MV-4-11 (cell line): Measurements from ENCODE around the gene KNDC1.

Experiments used
- DNase-seq: peaks from one replicate; lab custom pipeline; 2025; lab: John Stamatoyannopoulos, UW

The KNDC1 gene

DNA sequence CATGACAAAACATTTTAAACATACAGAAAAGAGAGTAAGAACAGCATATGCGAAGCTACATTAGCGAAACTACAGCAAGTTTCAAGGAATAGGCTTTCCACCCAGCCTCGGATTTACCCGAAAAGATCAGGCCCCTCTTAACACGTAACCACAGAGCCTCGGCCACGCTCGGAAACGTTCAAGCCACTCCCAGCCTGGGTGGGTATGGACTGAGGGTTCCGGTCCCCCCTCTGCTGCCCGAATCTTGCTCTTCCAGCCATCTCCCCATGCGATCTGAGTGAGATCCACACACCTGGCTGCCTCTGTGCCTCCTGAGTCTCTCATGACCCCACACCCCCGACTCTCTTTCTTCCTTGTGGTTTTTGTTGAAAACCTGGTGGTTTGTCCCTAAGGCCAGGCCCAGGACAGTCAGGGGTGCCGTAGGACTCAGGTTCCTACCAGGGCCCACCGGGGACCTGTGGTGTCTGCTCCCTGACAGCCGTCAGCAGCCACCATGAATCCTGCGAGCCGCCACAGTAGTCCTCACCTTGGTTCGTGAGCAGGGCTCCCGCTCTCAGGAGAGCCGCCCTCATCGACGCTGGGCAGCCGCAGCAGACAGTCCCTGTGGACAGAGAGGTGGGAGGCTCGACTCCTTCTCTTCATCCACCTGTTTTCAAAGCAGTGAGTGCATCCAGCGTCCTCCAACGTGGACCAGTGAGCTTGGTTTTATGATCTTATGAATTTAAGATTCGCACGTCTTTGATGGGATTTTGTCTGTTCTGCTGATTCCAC is 18.5 kb downstream of the KNDC1 start:
- DNase-seq, result no peak

GRCh38 chr10:133179128-133179520 is 19.1 kb downstream of the KNDC1 start:
- DNase-seq, result no peak

DNA sequence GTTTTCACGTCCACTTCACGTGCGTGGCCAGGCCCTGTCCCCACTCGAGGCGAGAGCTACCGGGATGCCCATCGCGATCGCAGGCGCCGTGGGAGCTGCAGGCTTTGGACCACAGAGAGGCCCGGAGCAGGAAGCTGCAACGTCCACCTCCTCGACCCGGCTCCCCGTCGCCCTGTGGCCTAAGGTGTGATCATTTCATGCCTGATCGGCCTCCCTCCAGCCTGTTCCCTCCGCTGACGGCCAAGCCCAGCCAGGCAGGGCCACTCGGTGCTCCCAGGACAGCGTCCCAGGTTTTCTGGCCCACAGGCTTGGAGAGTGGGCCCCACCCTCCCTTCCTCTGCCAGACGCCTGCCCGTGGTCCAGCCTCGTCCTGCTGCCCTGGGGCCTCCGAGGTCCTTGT is 19.6 kb downstream of the KNDC1 start:
- DNase-seq, result no peak

DNA sequence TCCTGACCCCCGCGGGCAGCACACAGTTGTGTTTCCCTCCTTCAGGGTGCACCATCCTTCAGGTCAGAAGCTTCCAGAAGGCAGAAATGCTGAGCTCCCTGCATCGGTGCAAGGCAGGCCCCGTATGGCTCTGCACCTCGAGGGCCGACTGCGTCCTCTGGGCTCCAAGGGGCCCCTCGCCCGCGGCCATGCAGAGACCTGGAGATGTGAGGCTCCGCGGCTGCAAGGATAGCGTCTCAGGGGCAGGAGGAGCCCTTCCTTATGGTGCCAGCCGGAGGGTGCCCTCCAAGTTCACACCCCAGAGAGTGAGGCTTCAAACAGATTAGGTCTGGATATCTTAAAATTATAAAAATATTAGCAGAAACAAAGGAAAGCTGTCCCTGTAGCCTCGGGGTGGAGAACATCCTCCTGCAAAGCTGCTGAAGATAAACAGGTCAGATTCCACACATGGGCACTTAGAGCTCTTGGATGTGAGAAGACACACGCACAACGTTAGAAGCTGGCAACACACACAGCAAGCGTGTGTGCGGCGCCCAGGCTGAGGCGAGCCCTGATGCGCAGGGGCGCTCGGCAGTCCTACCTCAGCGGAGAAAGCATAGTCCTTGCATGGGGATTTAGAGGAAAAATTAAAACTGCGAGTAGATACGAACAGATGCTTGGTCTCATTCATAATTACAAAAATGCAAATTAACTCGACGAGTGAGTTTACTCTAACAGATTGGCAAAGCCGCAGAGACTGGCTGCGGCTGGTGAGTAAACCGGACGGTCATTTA is 20.4 kb downstream of the KNDC1 start:
- no peak for DNase-seq

GRCh38 chr10:133180965-133181639 is 21.1 kb downstream of the KNDC1 start:
- DNase-seq, result no peak

- DNase-seq, result no peak
These were observed 22.2 kb downstream of the KNDC1 start for GRCh38 chr10:133182190-133182589.

- no peak for DNase-seq
These were observed 23.0 kb downstream of the KNDC1 start for GRCh38 chr10:133182791-133183645.

DNA sequence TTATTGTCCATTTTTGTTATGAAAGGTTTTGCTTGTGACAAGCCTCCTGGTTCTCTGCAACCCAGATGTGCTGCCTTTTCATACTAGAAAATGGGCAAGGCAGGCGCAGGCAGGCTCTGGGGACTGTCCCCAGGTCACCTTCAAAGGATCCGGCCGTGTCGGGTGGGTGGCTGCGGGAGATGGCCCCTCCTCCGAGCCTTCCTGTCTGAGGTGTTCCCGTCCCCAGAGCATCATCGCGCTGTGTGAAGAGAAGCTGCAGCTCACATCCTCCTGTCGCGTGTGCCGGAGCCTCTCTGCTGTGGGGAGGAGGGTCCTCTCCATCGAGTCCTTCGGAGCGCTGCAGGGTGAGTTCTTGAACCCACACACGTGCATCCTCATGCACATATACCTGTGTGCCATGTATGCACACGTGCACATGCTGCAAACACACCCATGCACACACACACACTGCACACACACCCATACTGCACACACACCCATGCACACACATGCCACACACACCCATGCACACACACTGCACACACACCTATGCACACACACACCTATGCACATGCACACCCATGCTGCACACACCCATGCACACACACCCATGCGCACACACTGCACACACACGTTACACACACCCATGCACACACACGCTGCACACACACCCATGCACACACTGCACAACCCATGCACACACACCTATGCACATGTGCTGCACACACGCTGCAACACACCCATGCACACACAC is 23.8 kb downstream of the KNDC1 start:
- DNase-seq, result no peak

DNA sequence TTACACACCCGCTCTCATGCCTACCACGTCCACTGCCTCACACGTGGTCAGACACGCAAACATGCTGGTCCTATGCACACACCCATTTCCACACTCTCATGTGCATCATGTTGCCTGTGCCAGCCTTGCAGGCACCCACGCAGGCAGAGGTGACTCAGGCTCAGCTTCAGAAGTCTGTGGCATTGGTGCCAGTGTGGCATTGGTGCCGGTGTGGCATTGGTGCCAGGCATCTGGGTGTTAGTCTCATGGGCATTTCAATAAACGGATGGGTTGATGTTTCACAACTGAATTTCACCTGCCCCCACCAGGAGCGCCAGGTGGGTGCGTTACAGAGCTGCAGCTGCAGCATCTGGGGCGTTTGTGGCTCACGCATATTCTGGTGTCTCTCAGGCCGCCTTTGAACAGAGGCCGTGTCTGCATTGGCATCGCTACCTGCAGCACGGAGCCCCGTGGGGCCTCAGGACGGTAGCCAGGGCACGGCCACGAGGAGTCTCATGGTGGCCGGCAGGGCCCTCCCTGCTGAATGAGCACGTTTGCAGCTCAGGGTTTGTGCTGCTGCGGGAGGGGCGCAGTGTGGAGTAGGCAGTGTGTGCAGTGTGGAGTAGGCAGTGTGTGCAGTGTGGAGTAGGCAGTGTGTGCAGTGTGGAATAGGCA is 24.7 kb downstream of the KNDC1 start:
- DNase-seq, result no peak

- no peak for DNase-seq
These were observed 25.4 kb downstream of the KNDC1 start for GRCh38 chr10:133185421-133185820.

DNA sequence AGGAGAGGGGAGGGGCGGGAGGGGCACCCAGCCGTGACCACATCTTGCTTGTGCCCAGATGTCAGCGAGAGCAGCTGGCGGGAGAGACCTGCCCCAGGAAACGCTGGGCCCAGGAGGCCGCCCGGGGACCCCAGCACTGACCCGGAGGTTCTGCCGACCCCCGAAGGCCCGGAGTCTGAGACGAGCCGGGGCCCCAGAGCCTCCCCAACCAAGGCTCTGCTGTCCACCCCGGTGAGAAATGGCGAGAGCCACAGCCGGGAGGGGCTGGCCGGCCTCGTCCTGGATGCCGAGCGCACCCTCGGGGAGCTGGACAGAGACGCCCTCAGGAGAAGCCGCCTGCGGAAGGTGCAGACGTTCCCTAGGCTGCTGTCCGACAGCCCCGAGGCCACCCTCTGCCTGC is 25.9 kb downstream of the KNDC1 start:
- no peak for DNase-seq

GRCh38 chr10:133186416-133187090 is 26.5 kb downstream of the KNDC1 start:
- no peak for DNase-seq

DNA sequence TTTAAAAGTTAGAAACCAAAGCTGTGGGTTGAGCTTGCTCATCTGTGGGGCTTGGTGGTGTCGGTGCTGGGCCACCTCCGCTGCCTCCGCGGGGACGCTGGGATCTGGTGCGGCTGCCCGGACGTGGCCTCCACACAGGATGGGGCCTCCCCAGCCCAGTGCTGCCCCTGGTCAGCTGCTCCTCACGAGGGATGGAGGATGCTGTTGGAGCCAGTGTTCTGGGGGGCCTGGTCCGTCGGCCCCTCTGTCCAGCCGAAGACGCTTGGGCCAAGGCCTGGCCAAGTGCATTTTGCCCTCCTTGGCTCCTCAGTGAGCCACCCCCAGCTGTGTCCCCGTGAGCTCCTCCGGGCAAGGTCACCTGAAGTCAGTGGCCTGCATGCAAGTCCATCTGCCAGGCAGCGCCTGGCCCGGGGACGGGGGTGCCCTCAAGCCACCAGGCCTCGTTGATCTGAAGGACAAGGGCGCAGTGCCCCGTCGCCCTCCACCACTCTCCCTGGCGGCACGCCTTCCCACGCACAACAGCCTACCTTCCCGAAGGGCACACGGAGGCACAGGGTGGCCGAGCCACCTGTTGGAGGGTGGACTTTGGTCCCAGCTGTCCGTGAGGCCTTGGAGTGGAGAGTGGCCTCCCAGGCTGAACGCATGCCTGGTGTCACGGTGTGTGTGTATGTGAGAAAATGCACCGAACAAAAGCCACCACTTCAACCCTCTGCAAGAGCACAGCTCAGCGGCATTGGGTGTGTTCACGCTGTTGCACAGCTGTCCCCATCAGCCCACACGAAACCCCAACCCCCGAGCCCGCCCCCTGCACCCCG is 27.3 kb downstream of the KNDC1 start:
- DNase-seq, result no peak

DNA sequence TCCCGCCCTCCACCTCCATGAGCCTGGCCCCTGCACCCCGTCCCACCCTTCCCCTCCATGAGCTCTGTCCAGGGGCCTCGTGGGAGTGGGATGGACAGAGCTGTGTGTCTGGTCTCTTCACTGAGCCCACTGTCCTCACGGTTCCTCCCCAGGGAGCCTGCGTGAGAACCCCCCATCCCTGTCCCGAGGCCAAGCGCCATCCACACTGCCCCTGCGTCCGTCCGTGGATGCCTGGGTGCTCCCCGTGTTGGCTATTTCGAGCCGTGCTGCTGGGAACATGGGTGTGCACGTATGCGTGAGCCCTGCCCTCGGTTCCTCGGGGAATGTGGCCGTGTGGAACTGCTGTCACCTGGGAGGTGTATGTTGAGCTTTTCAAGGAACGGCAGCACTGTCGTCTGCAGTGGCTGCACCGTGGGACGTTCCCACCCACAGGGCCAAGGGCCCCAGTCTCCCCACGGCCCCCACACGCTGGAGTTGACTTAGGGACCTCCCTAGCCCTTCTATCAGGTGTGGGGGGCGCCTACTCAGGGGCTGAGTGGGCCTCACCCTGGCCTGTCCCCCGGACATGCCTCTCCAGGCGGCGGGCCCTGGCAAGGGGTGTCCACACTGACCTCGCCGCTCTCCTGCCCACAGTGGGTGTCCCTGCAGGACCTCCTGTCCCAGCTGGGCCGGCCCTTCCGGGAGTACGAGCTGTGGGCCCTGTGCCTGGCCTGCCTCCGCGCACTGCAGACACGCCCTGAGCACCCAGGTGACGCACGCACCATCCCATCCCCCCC is 28.1 kb downstream of the KNDC1 start:
- no peak for DNase-seq

DNA sequence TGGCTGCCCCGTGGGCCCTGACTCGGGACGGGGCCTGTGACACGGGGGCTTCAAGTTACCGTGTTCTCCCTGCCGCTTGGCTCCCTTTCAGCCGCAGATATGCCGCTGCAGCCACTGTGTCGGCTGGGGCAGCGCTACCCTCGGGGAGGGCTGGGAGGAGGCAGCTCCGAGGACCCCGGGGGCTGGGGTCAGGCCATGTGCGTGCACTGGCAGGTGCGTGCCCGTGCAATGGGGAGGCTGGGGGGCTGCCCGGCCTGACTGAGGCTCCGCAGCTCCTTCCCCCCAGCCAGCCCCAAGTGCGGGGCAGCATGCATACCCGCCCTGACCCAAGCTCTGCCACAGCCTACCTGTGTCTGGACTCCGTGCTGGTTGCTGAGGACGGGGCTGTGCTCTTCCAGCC is 29.2 kb downstream of the KNDC1 start:
- DNase-seq, result no peak

- no peak for DNase-seq
These were observed 29.7 kb downstream of the KNDC1 start for GRCh38 chr10:133189726-133190125.

- DNase-seq, result no peak
These were observed 30.2 kb downstream of the KNDC1 start for GRCh38 chr10:133190225-133190624.

GRCh38 chr10:133191651-133192050 is 31.6 kb downstream of the KNDC1 start:
- DNase-seq, result no peak

GRCh38 chr10:133194151-133194550 is 34.1 kb downstream of the KNDC1 start:
- no peak for DNase-seq
